Esophagus muscularis mucosa (tissue), 3 donors: ENCODE measurements around the gene RTCA.
"Not testable (repeated sequence)": the region's sequence is repeated elsewhere in the genome, so short reads cannot be mapped to it uniquely, and the experiment has no call there.

Source experiments
- CTCF ChIP-seq, 3 experiments: fragments of 200-600 bp in 2 of 3; fragments of 450-650 bp in 1 of 3; sonication (generic) in 2 of 3; IDR thresholded peaks; one replicate each; pipeline ENCODE4 v1.5.1; 2017 to 2019; ENCODE audit warnings: antibody characterized with exemption in 3 of 3, mild to moderate bottlenecking in 2 of 3, moderate library complexity in 1 of 3
- POLR2A ChIP-seq: fragments of 450-650 bp; IDR thresholded peaks from one replicate; pipeline ENCODE4 v1.6.1; 2017; ENCODE audit warnings: antibody characterized with exemption, moderate library complexity, mild to moderate bottlenecking, low read depth
- POLR2AphosphoS5 ChIP-seq, 2 donors: sonication (generic); formaldehyde crosslinking; IDR thresholded peaks; one replicate each; pipeline ENCODE4 v1.6.1; 2017; ENCODE audit warnings: antibody characterized with exemption in 2 of 2

DNA sequence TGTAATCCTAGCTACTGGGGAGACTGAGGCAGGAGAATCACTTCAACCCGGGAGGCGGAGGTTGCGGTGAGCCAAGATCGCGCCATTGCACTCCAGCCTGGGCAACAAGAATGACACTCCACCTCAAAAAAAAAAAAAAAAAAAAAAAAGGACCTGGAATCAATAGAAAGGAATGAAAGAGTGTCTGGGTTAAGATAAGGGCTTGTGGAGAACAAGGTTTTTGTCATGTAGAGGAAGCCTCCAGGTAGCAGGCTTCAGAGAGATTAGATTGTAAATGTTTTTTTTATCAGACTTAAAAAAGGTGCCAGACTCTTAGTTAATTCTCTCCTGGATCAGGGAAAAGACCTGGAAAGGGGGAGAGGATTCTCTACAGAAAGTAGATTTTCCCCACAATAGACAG lies 71.9 kb downstream of the RTCA start:
- TF ChIP-seq CTCF (IDR thresholded peaks at IDR 0.05); POLR2AphosphoS5 (IDR thresholded peaks at IDR 0.05); POLR2A: not testable (repeated sequence)
